GM12878 (cell line): ENCODE results near the gene PABPC1L. TPM values are rescaled to one million over a fixed set of nuclear protein-coding genes. Genes with fewer than 3 reads are reported as not detected.

Experiments used
- ATF3 ChIP-seq: IDR thresholded peaks from 2 replicates; pipeline ENCODE4 v1.6.1; 2011; ENCODE audit warnings: low read depth, mild to moderate bottlenecking, low read length, moderate library complexity, borderline replicate concordance; ENCODE audit errors: extremely low read depth
- BMI1 ChIP-seq: fragments of 450-650 bp; IDR thresholded peaks from 2 replicates; pipeline ENCODE4 v1.6.1; 2016; ENCODE audit warnings: mild to moderate bottlenecking, moderate library complexity, borderline replicate concordance
- DPF2 ChIP-seq: fragments of 450-650 bp; IDR thresholded peaks from 2 replicates; pipeline ENCODE4 v1.6.1; 2017; ENCODE audit warnings: mild to moderate bottlenecking
- EGR1 ChIP-seq, 2 experiments: IDR thresholded peaks; 1 replicate in 1 of 2; 2 replicates in 1 of 2; pipeline ENCODE4 v1.6.1; 2011 to 2012; ENCODE audit warnings: low read depth in 2 of 2, low read length in 2 of 2, borderline replicate concordance in 1 of 2, mild to moderate bottlenecking in 1 of 2, moderate library complexity in 1 of 2
- ESRRA ChIP-seq: IDR thresholded peaks from 2 replicates; pipeline ENCODE4 v1.6.1; 2012; ENCODE audit warnings: mild to moderate bottlenecking, low read length, improper control_type of control experiment
- HDAC6 ChIP-seq: fragments of 200-600 bp; sonication (generic); IDR thresholded peaks from one replicate; pipeline ENCODE4 v1.8.0; 2017; ENCODE audit warnings: antibody characterized with exemption; ENCODE audit not compliant: unreplicated experiment
- PAX8 ChIP-seq: fragments of 450-650 bp; IDR thresholded peaks from 2 replicates; pipeline ENCODE4 v1.6.1; 2017; ENCODE audit warnings: mild to moderate bottlenecking, moderate library complexity
- PKNOX1 ChIP-seq: fragments of 450-650 bp; IDR thresholded peaks from 2 replicates; pipeline ENCODE4 v1.6.1; 2016; ENCODE audit warnings: mild to moderate bottlenecking
- PML ChIP-seq: IDR thresholded peaks from 2 replicates; pipeline ENCODE4 v1.6.1; 2012; ENCODE audit warnings: low read length, inconsistent platforms
- POLR2A ChIP-seq: IDR thresholded peaks from 2 replicates; pipeline ENCODE4 v1.6.1; 2011; ENCODE audit warnings: low read depth, mild to moderate bottlenecking, low read length
- RAD21 ChIP-seq: IDR thresholded peaks from 2 replicates; pipeline ENCODE4 v1.6.1; 2011; ENCODE audit warnings: mild to moderate bottlenecking, low read depth, low read length, moderate library complexity; ENCODE audit not compliant: insufficient read depth
- RCOR1 ChIP-seq: conservative IDR thresholded peaks from 2 replicates; pipeline ENCODE4 v1.6.1; 2012; ENCODE audit warnings: low read depth, low read length, improper control_type of control experiment
- SP1 ChIP-seq: IDR thresholded peaks from one replicate; pipeline ENCODE4 v1.6.1; 2011; ENCODE audit warnings: low read depth, low read length
- TBL1XR1 ChIP-seq: IDR thresholded peaks from 2 replicates; pipeline ENCODE4 v1.6.1; 2012; ENCODE audit warnings: low read depth, low read length, improper control_type of control experiment
- TCF3 ChIP-seq: IDR thresholded peaks from 2 replicates; pipeline ENCODE4 v1.6.1; 2012; ENCODE audit warnings: low read depth, mild to moderate bottlenecking, low read length, borderline replicate concordance; ENCODE audit not compliant: insufficient read depth
- USF2 ChIP-seq: IDR thresholded peaks from 2 replicates; pipeline ENCODE4 v1.6.1; 2011; ENCODE audit warnings: low read depth, low read length, improper control_type of control experiment, borderline replicate concordance
- polyA plus RNA-seq, 11 experiments: library from polyadenylated mRNA; depleted of rRNA in 4 of 11; unstranded in 6 of 11; stranded (reverse) in 5 of 11; fragments of >200 nt; fragmentation: Nextera tagmentation in 4 of 11; fragmentation: Illumina TruSeq in 1 of 11; extraction: Ambion mirVana in 4 of 11; extraction: Trizol in 1 of 11; gene quantifications; 1 replicate in 1 of 11; 2 replicates in 10 of 11; pipeline versions ENCODE4 v1.2.1 to v1.2.3, GENCODE V29; 2011 to 2016; ENCODE audit warnings: inconsistent platforms in 2 of 11, missing spikeins in 2 of 11, low read depth in 1 of 11
- total RNA-seq, 4 experiments: library from RNA; depleted of rRNA in 3 of 4; stranded (reverse); fragments of >200 nt in 3 of 4; fragmentation: Illumina TruSeq in 1 of 4; extraction: Trizol in 1 of 4; gene quantifications; 2 replicates each; pipeline versions ENCODE4 v1.2.1 to v1.2.3, GENCODE V29; 2013 to 2021

PABPC1L gene
- total and polyA plus RNA-seq, 10 of the 15 experiments (the other 5 are each of a cell fraction or from before 2014, with no cell fraction given) = 6.1 to 66.8 (median 11.9) TPM

- no peak for TF ChIP-seq TBL1XR1
- TF ChIP-seq PML = no peak
- no peak for TF ChIP-seq DPF2
- TF ChIP-seq POLR2A = no peak
- no peak for TF ChIP-seq USF2
- TF ChIP-seq ESRRA = peak; percentile 61; the same call in 1 of the 2 replicates
- TF ChIP-seq PAX8 = no peak
- TF ChIP-seq RCOR1 = no peak
- peak in 1 of 2 experiments; percentile 71; a peak in 1 of 3 replicates for TF ChIP-seq EGR1 (IDR thresholded peaks at IDR 0.05; ENCODE audit: borderline replicate concordance in 1 of 2, low read depth in 2 of 2, low read length in 2 of 2)
- no peak for TF ChIP-seq ATF3
- no peak for TF ChIP-seq BMI1
- no peak for TF ChIP-seq TCF3
- 0 out of 2 replicates have a peak, but pooled peaks have one; percentile 1 for TF ChIP-seq RAD21
- no peak for TF ChIP-seq HDAC6
- no peak for TF ChIP-seq SP1
- TF ChIP-seq PKNOX1 = no peak
These were observed 49.8 kb downstream of the PABPC1L start (continued) for GRCh38 chr20:44959638-44960102.
